Measurements from ENCODE around the gene CCDC88C.

- TF ChIP-seq POLR2A (IDR thresholded peaks at IDR 0.05; ENCODE audit: low read length) (no peak), GATA1 (IDR thresholded peaks at IDR 0.05; ENCODE audit: low read depth, low read length) (no peak)
These were observed 124.3 kb downstream of the CCDC88C start for GRCh38 chr14:91293281-91293680.
